K562 (cell line): ENCODE results near the gene PNPLA4. TPM values are rescaled to one million over a fixed set of nuclear protein-coding genes. Genes with fewer than 3 reads are reported as not detected.

Source experiments
- ATF7 ChIP-seq: fragments of 450-650 bp; IDR thresholded peaks from 2 replicates; pipeline ENCODE4 v1.7.1; 2014; ENCODE audit warnings: mild to moderate bottlenecking, moderate library complexity
- CREM ChIP-seq: IDR thresholded peaks from 2 replicates; pipeline ENCODE4 v1.6.1; 2014; ENCODE audit warnings: antibody characterized with exemption, low read depth
- FOSL1 ChIP-seq: fragments of 200-800 bp; sonication (Bioruptor generic); conservative IDR thresholded peaks from 2 replicates; pipeline ENCODE4 v1.6.1; 2016; ENCODE audit warnings: missing genetic modification characterization, missing compliant biosample characterization
- GABPB1 ChIP-seq: sonication (generic); formaldehyde crosslinking; IDR thresholded peaks from 2 replicates; pipeline ENCODE4 v1.8.0; 2022; ENCODE audit warnings: mild to moderate bottlenecking, missing genetic modification reagents
- MAFK ChIP-seq: IDR thresholded peaks from 2 replicates; pipeline ENCODE4 v1.6.1; 2011; ENCODE audit warnings: low read length, improper control_type of control experiment
- NFIX ChIP-seq: fragments of 250-450 bp; sonication (Bioruptor Pico); IDR thresholded peaks from 2 replicates; pipeline ENCODE4 v1.4.0; 2020; ENCODE audit warnings: low read depth, mild to moderate bottlenecking, moderate library complexity
- PBX2 ChIP-seq, 2 experiments: IDR thresholded peaks in 1 of 2; conservative IDR thresholded peaks in 1 of 2; 2 replicates each; pipeline ENCODE4 v1.6.1; 2016; ENCODE audit warnings: low read depth in 2 of 2, mild to moderate bottlenecking in 1 of 2, missing compliant biosample characterization in 1 of 2, missing genetic modification characterization in 1 of 2, moderate library complexity in 1 of 2
- PHF8 ChIP-seq: fragments of 200-600 bp; sonication (generic); IDR thresholded peaks from 2 replicates; pipeline ENCODE4 v1.6.1; 2012; ENCODE audit warnings: mixed run types, mild to moderate bottlenecking, inconsistent platforms, low read length, moderate library complexity, borderline replicate concordance
- POLR2AphosphoS5 ChIP-seq: IDR thresholded peaks from 2 replicates; pipeline ENCODE4 v1.6.1; 2011; ENCODE audit warnings: mild to moderate bottlenecking, low read depth, low read length, moderate library complexity; ENCODE audit not compliant: control insufficient read depth, insufficient read depth
- POLR2H ChIP-seq: IDR thresholded peaks from 2 replicates; pipeline ENCODE4 v1.6.1; 2016; ENCODE audit warnings: missing genetic modification characterization, low read depth, mild to moderate bottlenecking, control low read depth, missing compliant biosample characterization, moderate library complexity
- SIN3B ChIP-seq: fragments of 450-650 bp; IDR thresholded peaks from 2 replicates; pipeline ENCODE4 v1.6.1; 2017; ENCODE audit warnings: low read depth, mild to moderate bottlenecking, moderate library complexity
- THRA ChIP-seq: fragments of 450-650 bp; IDR thresholded peaks from 2 replicates; pipeline ENCODE4 v1.6.1; 2017; ENCODE audit warnings: mild to moderate bottlenecking, moderate library complexity
- ZZZ3 ChIP-seq: fragments of 450-650 bp; IDR thresholded peaks from 2 replicates; pipeline ENCODE4 v1.6.1; 2016; ENCODE audit warnings: antibody characterized with exemption, mild to moderate bottlenecking, moderate library complexity
- polyA plus RNA-seq, 8 experiments: library from polyadenylated mRNA; depleted of rRNA in 4 of 8; stranded (reverse) in 5 of 8; unstranded in 3 of 8; fragments of >200 nt; fragmentation: Nextera tagmentation in 2 of 8; fragmentation: Illumina TruSeq in 1 of 8; extraction: Ambion mirVana in 2 of 8; extraction: Trizol in 1 of 8; gene quantifications; 2 replicates each; pipeline versions ENCODE4 v1.2.1 to v1.2.3, GENCODE V29; 2011 to 2014; ENCODE audit warnings: inconsistent platforms in 1 of 8, missing spikeins in 1 of 8
- total RNA-seq, 7 experiments: library from RNA; depleted of rRNA in 6 of 7; stranded (reverse); fragments of >200 nt in 6 of 7; fragmentation: Illumina TruSeq in 2 of 7; extraction: Trizol in 2 of 7; gene quantifications; 2 replicates each; pipeline versions ENCODE4 v1.2.1 to v1.2.3, GENCODE V29; 2011 to 2021; ENCODE audit warnings: low replicate concordance in 1 of 7

PNPLA4 gene
- total and polyA plus RNA-seq, 9 of the 15 experiments (the other 6 are each of a cell fraction or from before 2014, with no cell fraction given), result 20.7 to 61.1 (median 32.7) TPM

GRCh38 chrX:7927259-7928167, at the start of gene PNPLA4 (continued):
- peak; percentile 82 for TF ChIP-seq THRA
- peak; percentile 98 for TF ChIP-seq ATF7
- peak; percentile 90 for TF ChIP-seq GABPB1 (CRISPR knock-in tag)
- peak; percentile 80; the same call in 1 of the 2 replicates for TF ChIP-seq PHF8
- no peak for TF ChIP-seq NFIX (CRISPR knock-in tag)
- TF ChIP-seq CREM, result peak; percentile 95
- TF ChIP-seq PBX2 (CRISPR knock-in tag; IDR thresholded peaks at IDR 0.05; ENCODE audit: low read depth), result peak; percentile 46; the same call in 1 of the 2 replicates
- peak; percentile 76 for TF ChIP-seq PBX2 (tag; conservative IDR thresholded peaks at IDR 0.05; ENCODE audit: low read depth)
- no peak for TF ChIP-seq MAFK
- peak; percentile 49; the same call in 1 of the 2 replicates for TF ChIP-seq ZZZ3
- TF ChIP-seq POLR2AphosphoS5, result peak; percentile 62; the same call in 1 of the 2 replicates
- peak; percentile 73 for TF ChIP-seq SIN3B
- peak; percentile 78 for TF ChIP-seq POLR2H
- peak; percentile 38; the same call in 1 of the 2 replicates for TF ChIP-seq FOSL1 (tag)
